Activated CD8-positive, alpha-beta T cell treated with anti-CD3 and anti-CD28 coated beads for 36 hours (primary cell): Measurements from ENCODE around the gene FAM118A. TPM values are rescaled to one million over a fixed set of nuclear protein-coding genes. Genes with fewer than 3 reads are reported as not detected.
A peak's percentile ranks its signal among the peaks of the same experiment; 100 is the strongest.
"Not testable (repeated sequence)": the region's sequence is repeated elsewhere in the genome, so short reads cannot be mapped to it uniquely, and the experiment has no call there.

Source experiments
- ATAC-seq: fragments of 200-7000 bp; cut with Tn5 transposase; one replicate; pipeline ENCODE4 v1.10.0; 2021; ENCODE audit warnings: mild to moderate bottlenecking, moderate library complexity
- CTCF ChIA-PET: fragments of 350-600 bp; sonication (Branson Sonifier 250); formaldehyde crosslinking; loops from one replicate; lab custom pipeline; 2021; ENCODE audit warnings: antibody characterized with exemption; lab: Charles Lee
- POLR2A ChIA-PET: fragments of 350-600 bp; sonication (Branson Sonifier 250); formaldehyde crosslinking; loops from one replicate; lab custom pipeline; 2021; ENCODE audit warnings: antibody characterized with exemption; lab: Charles Lee
- DNase-seq: peaks from one replicate; pipeline ENCODE4 v3.0.0-alpha.2; 2020
- H3K27ac Mint-ChIP-seq: one replicate; pipeline ENCODE4 v1.8.0; 2021; ENCODE audit warnings: mild to moderate bottlenecking, mixed read lengths
- H3K27me3 Mint-ChIP-seq: one replicate; pipeline ENCODE4 v1.8.0; 2021; ENCODE audit warnings: mixed read lengths
- H3K36me3 Mint-ChIP-seq: one replicate; pipeline ENCODE4 v1.8.0; 2021; ENCODE audit warnings: low read depth, mixed read lengths
- H3K4me1 Mint-ChIP-seq: one replicate; pipeline ENCODE4 v1.8.0; 2021; ENCODE audit warnings: low read depth, mixed read lengths
- H3K4me3 Mint-ChIP-seq: one replicate; pipeline ENCODE4 v1.8.0; 2021; ENCODE audit warnings: mild to moderate bottlenecking, moderate library complexity, mixed read lengths
- H3K9me3 Mint-ChIP-seq: one replicate; pipeline ENCODE4 v1.8.0; 2021; ENCODE audit warnings: mixed read lengths
- CTCF ChIP-seq: fragments of 200-600 bp; IDR thresholded peaks from one replicate; pipeline ENCODE4 v1.8.0; 2022; ENCODE audit warnings: antibody characterized with exemption, mild to moderate bottlenecking
- intact Hi-C: fragments of 100-400 bp; cut with micrococcal nuclease; formaldehyde crosslinking; loops from one replicate; pipeline ENCODE4 v1.10.0; 2022
- total RNA-seq, 2 experiments: library from RNA; stranded (reverse); gene quantifications; one replicate each; pipeline ENCODE4 v1.2.3, GENCODE V29; 2021

FAM118A gene
- total RNA-seq, 2 experiments from 2014 or later: 30.6 to 32.4 TPM

GRCh38 chr22:45291061-45291930 lies 18.4 kb upstream of the FAM118A start:
- H3K36me3 Mint-ChIP-seq: no peaks in the 10 kb centered on the region
- H3K27ac Mint-ChIP-seq: no peak overlapping the region
- no peak for DNase-seq
- no peaks in the 10 kb centered on the region for H3K27me3 Mint-ChIP-seq
- peak; percentile 31 for ATAC-seq
- no peaks in the 10 kb centered on the region for H3K9me3 Mint-ChIP-seq
- no peak overlapping the region for H3K4me3 Mint-ChIP-seq
- peaks cover 7% of the 10 kb centered on the region for H3K4me1 Mint-ChIP-seq
- CTCF ChIA-PET: no interaction called here
- no peak for TF ChIP-seq CTCF
- intact Hi-C loops: no loop called here
- POLR2A ChIA-PET: no interaction called here

DNA sequence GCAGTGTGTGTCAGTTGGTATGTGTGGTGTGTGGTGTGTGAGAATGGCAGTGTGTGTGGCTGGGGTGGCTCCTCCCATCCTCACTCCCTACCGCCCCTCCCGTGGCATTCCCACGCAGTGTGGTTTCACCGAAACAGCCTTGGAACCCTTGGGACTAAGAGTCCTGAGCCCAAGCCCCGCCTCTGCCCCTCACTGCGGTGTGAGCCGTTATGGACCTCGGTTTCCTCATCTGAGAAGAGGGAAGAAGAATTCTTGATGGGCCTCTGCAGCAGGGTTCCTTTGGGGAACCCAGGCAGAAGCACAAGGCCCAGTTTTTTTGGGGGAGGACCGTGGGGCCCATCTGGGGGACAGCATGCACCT lies 17.8 kb upstream of the FAM118A start:
- intact Hi-C loops: no loop called here
- TF ChIP-seq CTCF: no peak
- H3K4me3 Mint-ChIP-seq: no peak overlapping the region
- DNase-seq (no peak), ATAC-seq (no peak)
- POLR2A ChIA-PET: no interaction called here
- H3K36me3 Mint-ChIP-seq: no peaks in the 10 kb centered on the region
- CTCF ChIA-PET: no interaction called here
- no peaks in the 10 kb centered on the region for H3K27me3 Mint-ChIP-seq
- no peaks in the 10 kb centered on the region for H3K9me3 Mint-ChIP-seq
- no peak overlapping the region for H3K27ac Mint-ChIP-seq
- H3K4me1 Mint-ChIP-seq: peaks cover 13% of the 10 kb centered on the region

- intact Hi-C loops: no loop called here
- ChIA-PET CTCF (no interaction called here), POLR2A (no interaction called here)
- no peak for ATAC-seq
- no peak for TF ChIP-seq CTCF
- no peak for DNase-seq
- Mint-ChIP-seq H3K4me3 (no peak overlapping the region), H3K27me3 (no peaks in the 10 kb centered on the region), H3K36me3 (no peaks in the 10 kb centered on the region), H3K4me1 (peaks cover 15% of the 10 kb centered on the region), H3K27ac (no peak overlapping the region), H3K9me3 (no peaks in the 10 kb centered on the region)
Measured at GRCh38 chr22:45292731-45293442, 16.8 kb upstream of the FAM118A start.

GRCh38 chr22:45294030-45294429 lies 15.7 kb upstream of the FAM118A start:
- TF ChIP-seq CTCF: no peak
- POLR2A ChIA-PET: no interaction called here
- intact Hi-C loops: no loop called here
- Mint-ChIP-seq H3K27me3 (no peaks in the 10 kb centered on the region), H3K9me3 (no peaks in the 10 kb centered on the region), H3K27ac (no peak overlapping the region), H3K4me3 (no peak overlapping the region), H3K36me3 (no peaks in the 10 kb centered on the region), H3K4me1 (peaks cover 15% of the 10 kb centered on the region)
- no peak for DNase-seq
- ATAC-seq: no peak
- CTCF ChIA-PET: no interaction called here

DNA sequence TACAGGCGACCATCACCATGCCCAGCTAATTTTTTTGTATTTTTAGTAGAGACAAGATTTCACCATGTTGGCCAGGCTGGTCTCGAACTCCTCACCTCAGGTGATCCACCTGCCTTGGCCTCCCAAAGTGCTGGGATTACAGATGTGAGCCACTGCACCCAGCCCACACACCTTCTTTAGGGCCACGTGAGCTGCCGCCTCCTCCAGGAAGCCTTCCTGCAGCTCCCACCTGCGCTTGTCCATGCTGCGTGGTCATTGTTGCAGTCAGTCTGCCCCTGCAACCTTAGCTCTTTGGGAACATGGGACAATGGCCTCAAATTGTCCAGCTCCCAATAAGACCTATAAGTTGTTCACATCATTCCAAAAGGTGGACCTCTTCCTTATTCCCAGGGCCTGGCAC lies 14.7 kb upstream of the FAM118A start:
- ATAC-seq, H3K27me3 Mint-ChIP-seq, H3K36me3 Mint-ChIP-seq, H3K4me3 Mint-ChIP-seq, DNase-seq, intact Hi-C loops, H3K9me3 Mint-ChIP-seq, H3K27ac Mint-ChIP-seq: not testable (repeated sequence)
- peaks cover 15% of the 10 kb centered on the region for H3K4me1 Mint-ChIP-seq
- CTCF ChIA-PET: interaction anchor here (1.4 kb wide), 1 partner anchor 18 kb away, joined by 5 read pairs; no protein-coding TSS in a partner anchor
- POLR2A ChIA-PET: interaction anchor here (0.9 kb wide), 1 partner anchor 13 kb away, joined by 4 read pairs; no protein-coding TSS in a partner anchor
